GM23248 (cell line): Measurements from ENCODE around the gene ARHGAP10. TPM values are rescaled to one million over a fixed set of nuclear protein-coding genes. Genes with fewer than 3 reads are reported as not detected.
A peak's percentile ranks its signal among the peaks of the same experiment; 100 is the strongest.

Experiments
- DNase-seq: peaks from one replicate; pipeline ENCODE4 v3.0.0-alpha.2; 2015
- H2AFZ ChIP-seq: fragments of 200-600 bp; sonication (generic); 2 replicates; pipeline ENCODE4 v1.6.1; 2016; ENCODE audit warnings: antibody characterized with exemption
- H3F3A ChIP-seq: fragments of 200-600 bp; sonication (generic); 2 replicates; pipeline ENCODE4 v1.6.1; 2016; ENCODE audit warnings: mild to moderate bottlenecking, antibody characterized with exemption, mixed run types; ENCODE audit not compliant: insufficient read depth
- H3K27ac ChIP-seq: fragments of 200-600 bp; sonication (generic); 2 replicates; pipeline ENCODE4 v1.5.1; 2016; ENCODE audit warnings: mild to moderate bottlenecking
- H3K27me3 ChIP-seq: fragments of 200-600 bp; sonication (generic); replicated peaks from 2 replicates; pipeline ENCODE4 v1.6.1; 2016; ENCODE audit warnings: mild to moderate bottlenecking; ENCODE audit not compliant: insufficient read depth
- H3K36me3 ChIP-seq: fragments of 200-600 bp; sonication (generic); 2 replicates; pipeline ENCODE4 v1.6.1; 2016; ENCODE audit warnings: low read depth, mild to moderate bottlenecking
- H3K4me1 ChIP-seq: fragments of 200-600 bp; sonication (generic); 2 replicates; pipeline ENCODE4 v1.6.1; 2016; ENCODE audit warnings: mild to moderate bottlenecking; ENCODE audit not compliant: insufficient read depth
- H3K4me2 ChIP-seq: fragments of 200-600 bp; sonication (generic); one replicate; pipeline ENCODE4 v1.6.1; 2016; ENCODE audit warnings: mild to moderate bottlenecking; ENCODE audit not compliant: unreplicated experiment
- H3K4me3 ChIP-seq: fragments of 200-600 bp; sonication (generic); 2 replicates; pipeline ENCODE4 v1.5.1; 2016; ENCODE audit warnings: mild to moderate bottlenecking
- H3K79me2 ChIP-seq: fragments of 200-600 bp; sonication (generic); 2 replicates; pipeline ENCODE4 v1.6.1; 2016; ENCODE audit warnings: mild to moderate bottlenecking; ENCODE audit not compliant: insufficient read depth
- H3K9ac ChIP-seq: fragments of 200-600 bp; sonication (generic); 2 replicates; pipeline ENCODE4 v1.6.1; 2016; ENCODE audit warnings: mild to moderate bottlenecking
- H3K9me2 ChIP-seq: fragments of 200-600 bp; sonication (generic); 2 replicates; pipeline ENCODE4 v1.6.1; 2016; ENCODE audit warnings: mixed run types, mild to moderate bottlenecking, moderate library complexity; ENCODE audit not compliant: insufficient read depth
- H3K9me3 ChIP-seq: fragments of 200-600 bp; sonication (generic); one replicate; pipeline ENCODE4 v1.6.1; 2017; ENCODE audit warnings: low read depth
- H4K20me1 ChIP-seq: fragments of 200-600 bp; sonication (generic); 2 replicates; pipeline ENCODE4 v1.6.0; 2016; ENCODE audit not compliant: insufficient read depth
- EZH2 ChIP-seq: fragments of 200-600 bp; sonication (generic); IDR thresholded peaks from 2 replicates; pipeline ENCODE4 v1.6.1; 2018; ENCODE audit warnings: antibody characterized with exemption, mild to moderate bottlenecking; ENCODE audit not compliant: insufficient read depth, poor library complexity, severe bottlenecking
- EZH2phosphoT487 ChIP-seq: fragments of 200-600 bp; sonication (generic); IDR thresholded peaks from 2 replicates; pipeline ENCODE4 v1.6.1; 2018; ENCODE audit warnings: antibody characterized with exemption, moderate library complexity, mild to moderate bottlenecking, low read depth; ENCODE audit not compliant: insufficient read depth
- WGBS, 2 experiments: methylation state at CpG; one replicate each; pipeline ENCODE4 v1.1.6; 2015 to 2017; ENCODE audit warnings: low lambda C conversion rate in 2 of 2, low coverage in 1 of 2; ENCODE audit errors: missing lambda C conversion rate in 2 of 2; 5-methylcytosine and 5-hydroxymethylcytosine counted together
- in situ Hi-C: fragments of 300-500 bp; cut with MboI; formaldehyde crosslinking; loops from 2 replicates; pipeline ENCODE4 v1.15.0; 2020
- polyA plus RNA-seq: library from polyadenylated mRNA; unstranded; fragments of >200 nt; fragmentation: Nextera tagmentation; extraction: Ambion mirVana; gene quantifications from 2 replicates; pipeline ENCODE4 v1.2.1, GENCODE V29; 2016
- total RNA-seq: library from RNA; depleted of rRNA; stranded (reverse); fragments of >200 nt; shearing (Covaris generic); gene quantifications from 2 replicates; pipeline ENCODE4 v1.2.3, GENCODE V29; 2014

Gene ARHGAP10
- total and polyA plus RNA-seq, 2 experiments from 2014 or later = 19.5 to 24.8 TPM

DNA sequence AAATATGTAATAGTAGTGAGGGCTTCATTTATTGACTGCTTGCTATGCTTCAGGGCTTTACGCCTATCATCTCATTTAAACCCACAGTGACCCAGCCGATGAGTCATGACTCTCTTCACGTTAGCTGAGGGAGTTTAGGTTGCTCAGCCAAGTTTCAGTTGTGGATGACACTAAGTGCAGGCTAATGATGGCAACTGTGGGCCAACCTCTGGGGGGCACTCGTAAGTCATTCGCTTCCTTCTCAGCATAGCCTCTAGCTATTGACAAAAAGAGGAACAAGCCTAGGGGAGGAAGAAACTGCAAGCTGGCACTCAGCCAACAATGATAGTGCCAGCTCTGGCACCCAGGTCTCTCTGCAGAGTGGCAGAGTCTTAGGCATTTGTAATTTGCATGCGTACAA lies 325.0 kb downstream of the ARHGAP10 start:
- Histone ChIP-seq H4K20me1 (peaks cover 3% of the 10 kb centered on the region; the same call in 1 of the 2 replicates), H3K4me2 (no peak overlapping the region), H3K27ac (no peak overlapping the region), H2AFZ (no peak overlapping the region), H3K4me3 (no peak overlapping the region), H3K79me2 (peaks cover 33% of the 10 kb centered on the region), H3K4me1 (0 out of 2 replicates have a peak, but pooled peaks cover 6% of the 10 kb centered on the region), H3K9me2 (no peaks in the 10 kb centered on the region), H3K36me3 (no peaks in the 10 kb centered on the region), H3K9ac (no peak overlapping the region), H3K27me3 (no peaks in the 10 kb centered on the region), H3K9me3 (no peaks in the 10 kb centered on the region), H3F3A (no peaks in the 10 kb centered on the region)
- in situ Hi-C loops = no loop called here
- peak; percentile 84 for DNase-seq
- 51 to 57% methylated on average over 6 of the region's 6 CpGs for WGBS, 2 experiments
- TF ChIP-seq EZH2 (no peak), EZH2phosphoT487 (no peak)

GRCh38 chr4:148057516-148057915 lies 325.6 kb downstream of the ARHGAP10 start:
- Histone ChIP-seq H3K9me2 (no peaks in the 10 kb centered on the region), H3K4me3 (no peak overlapping the region), H3F3A (no peaks in the 10 kb centered on the region), H3K36me3 (no peaks in the 10 kb centered on the region), H4K20me1 (peaks cover 3% of the 10 kb centered on the region; the same call in 1 of the 2 replicates), H3K4me1 (0 out of 2 replicates have a peak, but pooled peaks cover 6% of the 10 kb centered on the region), H3K27me3 (no peaks in the 10 kb centered on the region), H3K9me3 (no peaks in the 10 kb centered on the region), H3K4me2 (no peak overlapping the region), H3K27ac (no peak overlapping the region), H3K9ac (no peak overlapping the region), H3K79me2 (peaks cover 31% of the 10 kb centered on the region), H2AFZ (no peak overlapping the region)
- in situ Hi-C loops = no loop called here
- 90% methylated on average over 5 of the region's 5 CpGs for WGBS, 2 experiments
- TF ChIP-seq EZH2phosphoT487 = no peak
- TF ChIP-seq EZH2 = no peak
- DNase-seq = no peak

DNA sequence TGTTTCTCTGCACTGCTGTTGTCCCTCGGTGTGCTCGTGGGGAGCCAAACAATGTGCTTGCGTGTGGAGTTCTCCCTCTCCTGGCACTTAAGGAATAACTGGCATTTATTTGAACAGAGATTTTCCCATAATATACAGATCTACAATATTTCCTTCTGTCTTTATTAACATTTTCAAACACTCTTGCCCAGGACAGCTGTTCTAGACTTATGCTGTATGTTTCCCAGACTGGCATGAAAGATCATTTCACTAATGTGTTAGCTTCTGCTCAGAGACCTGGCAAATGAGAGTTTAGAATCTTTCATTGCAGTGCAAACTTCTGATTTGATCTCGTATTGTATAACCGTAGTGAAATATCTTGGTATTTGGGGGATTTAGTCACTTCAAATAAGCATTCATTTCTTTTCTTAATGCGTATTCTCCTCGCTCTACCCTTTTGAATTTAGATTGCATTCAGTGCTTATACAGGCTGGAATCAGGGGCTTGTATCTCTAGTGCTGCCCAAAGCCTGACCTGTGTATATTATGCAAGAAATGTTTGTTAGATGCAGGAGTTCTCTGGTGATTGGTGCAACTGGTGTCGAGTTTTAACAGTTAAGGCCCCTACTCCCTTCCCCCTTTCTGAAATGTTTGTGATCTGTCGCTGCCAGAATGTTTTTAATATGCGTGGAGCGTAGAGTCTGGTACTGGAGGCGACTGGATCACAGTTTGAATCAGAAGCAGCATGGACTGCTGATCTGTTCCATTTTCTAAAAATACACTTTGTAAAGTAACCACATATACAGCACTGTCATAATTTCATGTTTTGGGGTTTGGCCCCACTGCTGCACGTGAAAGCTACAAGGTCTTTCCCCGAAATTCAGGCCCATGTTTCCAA lies 326.3 kb downstream of the ARHGAP10 start:
- TF ChIP-seq EZH2phosphoT487 = no peak
- no peak for TF ChIP-seq EZH2
- in situ Hi-C loops = no loop called here
- 75 to 76% methylated on average over 14 of the region's 14 CpGs for WGBS, 2 experiments

DNA sequence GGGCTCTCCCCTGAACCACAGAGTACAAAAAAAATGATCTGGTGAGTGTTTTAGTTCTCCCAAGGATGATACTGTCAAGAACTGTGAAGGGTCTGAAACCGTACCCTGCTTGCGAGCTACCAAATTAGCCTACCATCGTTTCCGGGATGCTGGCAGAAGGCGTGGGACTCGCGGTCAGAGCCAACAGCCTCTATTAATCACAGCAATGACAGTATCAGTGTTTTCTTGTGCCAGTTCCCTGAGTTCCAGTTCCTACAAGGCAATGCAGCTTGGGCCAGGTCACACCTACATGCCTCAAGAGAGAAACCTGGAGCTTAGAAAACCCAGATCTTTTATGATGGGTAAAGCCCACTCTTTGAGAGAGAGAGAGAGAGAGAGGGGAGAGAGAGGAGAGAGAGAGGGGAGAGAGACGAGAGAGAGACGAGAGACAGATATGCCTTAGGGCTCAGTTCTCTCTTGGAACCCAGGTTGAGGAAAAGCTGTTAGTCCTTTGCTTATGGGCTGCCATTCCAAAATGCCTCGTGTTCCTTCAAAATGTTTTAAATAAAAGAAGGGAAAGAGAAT lies 327.8 kb downstream of the ARHGAP10 start:
- no peak for DNase-seq

More for the DNA sequence above, 326.3 kb downstream of the ARHGAP10 start:
- peaks cover 29% of the 10 kb centered on the region for H3K79me2 ChIP-seq
- H3K9me2 ChIP-seq = no peaks in the 10 kb centered on the region
- no peak overlapping the region for H3K4me3 ChIP-seq
- peaks cover 3% of the 10 kb centered on the region; the same call in 1 of the 2 replicates for H4K20me1 ChIP-seq
- H3K4me2 ChIP-seq = no peak overlapping the region
- H3F3A ChIP-seq = no peaks in the 10 kb centered on the region
- H3K4me1 ChIP-seq = 0 out of 2 replicates have a peak, but pooled peaks cover 6% of the 10 kb centered on the region
- H2AFZ ChIP-seq = no peak overlapping the region
- H3K9ac ChIP-seq = no peak overlapping the region
- DNase-seq = no peak
- H3K27me3 ChIP-seq = no peaks in the 10 kb centered on the region
- H3K9me3 ChIP-seq = no peaks in the 10 kb centered on the region
- no peaks in the 10 kb centered on the region for H3K36me3 ChIP-seq
- H3K27ac ChIP-seq = no peak overlapping the region

More for the DNA sequence above, 327.8 kb downstream of the ARHGAP10 start:
- no peak overlapping the region for H3K27ac ChIP-seq
- H3K9me3 ChIP-seq = no peaks in the 10 kb centered on the region
- H3K4me3 ChIP-seq = no peak overlapping the region
- H3F3A ChIP-seq = 0 out of 2 replicates have a peak, but pooled peaks cover 2% of the 10 kb centered on the region
- no peak overlapping the region for H3K4me2 ChIP-seq
- no peaks in the 10 kb centered on the region for H3K9me2 ChIP-seq
- no peaks in the 10 kb centered on the region for H3K36me3 ChIP-seq
- peaks cover 7% of the 10 kb centered on the region; the same call in 1 of the 2 replicates for H3K4me1 ChIP-seq
- 0 out of 2 replicates have a peak, but pooled peaks cover 3% of the 10 kb centered on the region for H4K20me1 ChIP-seq
- in situ Hi-C loops = no loop called here
- H3K79me2 ChIP-seq = peaks cover 29% of the 10 kb centered on the region
- H2AFZ ChIP-seq = no peak overlapping the region
- 83 to 90% methylated on average over 10 of the region's 10 CpGs for WGBS, 2 experiments
- TF ChIP-seq EZH2 (no peak), EZH2phosphoT487 (no peak)
- H3K27me3 ChIP-seq = no peaks in the 10 kb centered on the region
- H3K9ac ChIP-seq = no peak overlapping the region
